Measurements from ENCODE around the gene ATP4B. TPM values are rescaled to one million over a fixed set of nuclear protein-coding genes. Genes with fewer than 3 reads are reported as not detected.

The ATP4B gene
- total RNA-seq, 1 donor, result not detected

DNA sequence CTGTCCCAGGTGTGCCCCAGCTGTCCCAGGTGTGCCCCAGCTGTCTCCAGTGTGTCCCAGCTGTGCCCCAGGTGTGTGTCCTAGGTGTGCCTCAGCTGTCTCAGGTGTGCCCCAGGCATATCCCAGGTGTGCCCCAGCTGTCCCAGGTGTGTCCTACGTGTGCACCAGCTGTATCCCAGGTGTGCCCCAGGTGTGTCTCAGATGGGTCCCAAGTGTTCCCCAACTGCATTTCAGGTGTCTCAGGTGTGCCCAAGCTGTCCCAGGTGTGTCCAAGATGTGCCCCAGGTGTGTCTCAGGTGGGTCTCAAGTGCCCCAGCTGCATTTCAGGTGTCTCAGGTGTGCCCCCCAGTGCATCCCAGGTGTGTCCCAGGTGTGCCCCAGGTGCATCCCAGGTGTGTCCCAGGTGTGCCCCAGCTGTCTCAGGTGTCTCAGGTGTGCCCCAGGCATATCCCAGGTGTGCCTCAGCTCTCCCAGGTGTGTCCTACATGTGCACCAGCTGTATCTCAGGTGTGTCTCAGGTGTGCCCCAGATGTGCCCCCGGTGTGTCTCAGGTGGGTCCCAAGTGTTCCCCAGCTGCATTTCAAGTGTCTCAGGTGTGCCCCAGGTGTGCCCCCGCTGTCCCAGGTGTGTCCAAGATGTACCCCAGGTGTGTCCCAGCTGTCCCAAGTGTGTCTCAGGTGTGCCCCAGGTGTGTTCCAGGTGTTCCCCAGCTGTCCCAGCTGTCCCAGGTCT, 7.8 kb upstream of the ATP4B start:
- H3K4me2 ChIP-seq (ENCODE audit: insufficient read depth, low read length), result no peak overlapping the region
- peak; percentile 71 for DNase-seq (ENCODE audit: insufficient read length, low spot score, missing footprints)
- H3K36me3 ChIP-seq (ENCODE audit: insufficient read depth, low read length), result no peaks in the 10 kb centered on the region
- peaks cover 17% of the 10 kb centered on the region for H3K27me3 ChIP-seq (ENCODE audit: insufficient read depth, low read length)
- no peak overlapping the region for H3K4me3 ChIP-seq (ENCODE audit: insufficient read depth, low read length)
- H4K20me1 ChIP-seq (ENCODE audit: insufficient read depth, low read length), result no peaks in the 10 kb centered on the region
- H3K9me3 ChIP-seq (ENCODE audit: low read depth, low read length), result no peaks in the 10 kb centered on the region
- no peak overlapping the region for H3K27ac ChIP-seq (ENCODE audit: low read depth, low read length)
- TF ChIP-seq, protein P1, sequence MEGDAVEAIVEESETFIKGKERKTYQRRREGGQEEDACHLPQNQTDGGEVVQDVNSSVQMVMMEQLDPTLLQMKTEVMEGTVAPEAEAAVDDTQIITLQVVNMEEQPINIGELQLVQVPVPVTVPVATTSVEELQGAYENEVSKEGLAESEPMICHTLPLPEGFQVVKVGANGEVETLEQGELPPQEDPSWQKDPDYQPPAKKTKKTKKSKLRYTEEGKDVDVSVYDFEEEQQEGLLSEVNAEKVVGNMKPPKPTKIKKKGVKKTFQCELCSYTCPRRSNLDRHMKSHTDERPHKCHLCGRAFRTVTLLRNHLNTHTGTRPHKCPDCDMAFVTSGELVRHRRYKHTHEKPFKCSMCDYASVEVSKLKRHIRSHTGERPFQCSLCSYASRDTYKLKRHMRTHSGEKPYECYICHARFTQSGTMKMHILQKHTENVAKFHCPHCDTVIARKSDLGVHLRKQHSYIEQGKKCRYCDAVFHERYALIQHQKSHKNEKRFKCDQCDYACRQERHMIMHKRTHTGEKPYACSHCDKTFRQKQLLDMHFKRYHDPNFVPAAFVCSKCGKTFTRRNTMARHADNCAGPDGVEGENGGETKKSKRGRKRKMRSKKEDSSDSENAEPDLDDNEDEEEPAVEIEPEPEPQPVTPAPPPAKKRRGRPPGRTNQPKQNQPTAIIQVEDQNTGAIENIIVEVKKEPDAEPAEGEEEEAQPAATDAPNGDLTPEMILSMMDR (IDR thresholded peaks at IDR 0.05; ENCODE audit: extremely low read depth, low read depth, low read length), result no peak
- H3K4me1 ChIP-seq (ENCODE audit: insufficient read depth, low read length), result no peaks in the 10 kb centered on the region
- no peak overlapping the region for H2AFZ ChIP-seq (ENCODE audit: low read length)
- H3K79me2 ChIP-seq (ENCODE audit: insufficient read depth, low read length), result no peaks in the 10 kb centered on the region

DNA sequence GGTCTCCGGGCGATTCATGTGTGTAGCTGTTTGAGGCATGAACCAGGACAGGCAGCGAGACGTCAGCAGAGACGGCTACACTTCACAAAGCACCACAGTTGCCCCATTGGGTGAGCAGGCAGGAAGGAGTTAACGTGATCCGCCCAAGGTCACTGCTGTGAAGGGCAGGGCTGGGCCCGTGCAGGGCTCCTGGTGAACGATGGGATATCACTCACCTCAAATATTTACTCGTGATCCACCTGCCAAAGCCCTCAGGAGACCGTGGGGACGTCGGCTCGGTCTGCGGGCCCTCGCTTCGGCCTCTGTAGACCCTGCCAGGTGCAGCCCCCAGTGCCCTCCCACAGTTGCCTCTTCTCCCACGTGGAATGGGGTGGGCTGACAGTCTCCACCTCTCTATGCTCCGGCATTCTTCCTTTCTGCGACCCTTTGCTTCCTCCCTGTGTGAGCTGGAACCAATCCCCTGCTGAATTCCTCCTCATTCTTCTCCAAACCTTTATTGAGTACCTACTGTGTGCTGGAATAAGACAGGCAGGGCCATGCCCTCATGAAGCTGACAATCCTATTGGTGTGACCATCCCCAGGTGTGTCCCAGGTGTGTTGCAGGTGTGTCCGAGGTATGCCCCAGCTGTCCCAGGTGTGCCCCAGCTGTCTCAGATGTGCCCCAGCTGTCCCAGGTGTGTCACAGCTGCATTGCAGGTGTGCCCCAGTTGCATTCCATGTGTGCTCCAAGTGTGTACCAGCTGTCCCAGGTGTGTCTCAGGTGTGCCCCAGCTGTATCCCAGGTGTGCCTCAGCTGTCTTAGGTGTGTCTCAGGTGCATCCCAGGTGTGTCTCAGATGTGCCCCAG, 7.0 kb upstream of the ATP4B start:
- TF ChIP-seq, protein P1 (IDR thresholded peaks at IDR 0.05; ENCODE audit: extremely low read depth, low read depth, low read length), result no peak

DNA sequence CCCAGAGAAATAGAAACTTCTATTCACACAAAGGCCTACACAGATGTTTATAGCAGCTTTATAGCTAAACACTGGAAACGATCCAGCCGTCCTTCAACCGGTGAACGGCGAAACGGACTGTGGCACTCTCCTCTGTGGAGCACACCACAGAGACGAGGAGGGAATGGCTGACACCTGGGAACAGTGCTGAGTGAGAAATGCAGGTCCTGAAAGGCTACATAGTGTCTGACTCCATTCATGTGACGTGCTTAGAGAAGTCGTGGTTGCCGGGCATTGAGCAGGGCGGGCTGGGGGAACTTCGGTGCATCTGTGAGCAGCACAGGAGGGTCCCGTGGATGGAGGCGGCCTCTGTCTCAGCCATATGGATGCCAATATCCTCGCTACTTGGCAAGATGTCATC, 5.9 kb upstream of the ATP4B start:
- Histone ChIP-seq H3K27ac (ENCODE audit: low read depth, low read length) (no peak overlapping the region), H3K4me1 (ENCODE audit: insufficient read depth, low read length) (no peaks in the 10 kb centered on the region), H3K27me3 (ENCODE audit: insufficient read depth, low read length) (peaks cover 26% of the 10 kb centered on the region), H3K4me2 (ENCODE audit: insufficient read depth, low read length) (no peak overlapping the region), H3K36me3 (ENCODE audit: insufficient read depth, low read length) (no peaks in the 10 kb centered on the region), H3K79me2 (ENCODE audit: insufficient read depth, low read length) (no peaks in the 10 kb centered on the region), H3K9me3 (ENCODE audit: low read depth, low read length) (no peaks in the 10 kb centered on the region), H4K20me1 (ENCODE audit: insufficient read depth, low read length) (no peaks in the 10 kb centered on the region), H2AFZ (ENCODE audit: low read length) (peak overlapping the region; percentile 3), H3K4me3 (ENCODE audit: insufficient read depth, low read length) (no peak overlapping the region)
- DNase-seq (ENCODE audit: insufficient read length, low spot score, missing footprints), result peak; percentile 61
- TF ChIP-seq, protein P1 (IDR thresholded peaks at IDR 0.05; ENCODE audit: extremely low read depth, low read depth, low read length), result no peak

More for the DNA sequence above, 7.0 kb upstream of the ATP4B start:
- Histone ChIP-seq H4K20me1 (ENCODE audit: insufficient read depth, low read length) (no peaks in the 10 kb centered on the region), H2AFZ (ENCODE audit: low read length) (no peak overlapping the region), H3K27me3 (ENCODE audit: insufficient read depth, low read length) (peaks cover 24% of the 10 kb centered on the region), H3K9me3 (ENCODE audit: low read depth, low read length) (no peaks in the 10 kb centered on the region), H3K36me3 (ENCODE audit: insufficient read depth, low read length) (no peaks in the 10 kb centered on the region), H3K4me1 (ENCODE audit: insufficient read depth, low read length) (no peaks in the 10 kb centered on the region), H3K79me2 (ENCODE audit: insufficient read depth, low read length) (no peaks in the 10 kb centered on the region), H3K4me2 (ENCODE audit: insufficient read depth, low read length) (no peak overlapping the region), H3K4me3 (ENCODE audit: insufficient read depth, low read length) (no peak overlapping the region), H3K27ac (ENCODE audit: low read depth, low read length) (no peak overlapping the region)
- peak; percentile 82 for DNase-seq (ENCODE audit: insufficient read length, low spot score, missing footprints)

DNA sequence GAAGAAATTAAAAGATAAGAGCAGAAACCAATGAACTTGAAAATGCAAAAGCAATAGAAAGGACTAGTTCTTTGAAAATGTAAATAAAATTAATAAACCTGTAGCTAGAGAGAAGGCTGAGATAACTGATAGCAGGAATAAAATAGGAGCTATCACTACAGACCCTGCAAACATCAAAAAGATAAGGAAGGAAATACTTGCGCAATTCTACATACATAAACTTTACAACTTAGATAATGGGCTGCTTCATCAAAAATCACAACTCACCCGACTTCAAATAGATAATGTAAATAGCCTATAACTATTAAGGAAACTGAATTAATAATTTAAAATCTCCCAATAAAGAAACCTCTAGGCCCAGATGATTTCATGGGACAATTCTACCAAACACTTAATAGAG, 3.5 kb upstream of the ATP4B start:
- H3K27me3 ChIP-seq (ENCODE audit: insufficient read depth, low read length), result peaks cover 33% of the 10 kb centered on the region
- H2AFZ ChIP-seq (ENCODE audit: low read length), result no peak overlapping the region
- no peaks in the 10 kb centered on the region for H3K79me2 ChIP-seq (ENCODE audit: insufficient read depth, low read length)
- H3K9me3 ChIP-seq (ENCODE audit: low read depth, low read length), result no peaks in the 10 kb centered on the region
- no peaks in the 10 kb centered on the region for H4K20me1 ChIP-seq (ENCODE audit: insufficient read depth, low read length)
- H3K4me3 ChIP-seq (ENCODE audit: insufficient read depth, low read length), result no peak overlapping the region
- DNase-seq (ENCODE audit: insufficient read length, low spot score, missing footprints), result no peak
- H3K4me2 ChIP-seq (ENCODE audit: insufficient read depth, low read length), result no peak overlapping the region
- TF ChIP-seq, protein P1 (IDR thresholded peaks at IDR 0.05; ENCODE audit: extremely low read depth, low read depth, low read length), result no peak
- H3K4me1 ChIP-seq (ENCODE audit: insufficient read depth, low read length), result no peaks in the 10 kb centered on the region
- no peak overlapping the region for H3K27ac ChIP-seq (ENCODE audit: low read depth, low read length)
- no peaks in the 10 kb centered on the region for H3K36me3 ChIP-seq (ENCODE audit: insufficient read depth, low read length)
